ENCODE data around the gene MYO18B.
A peak's percentile ranks its signal among the peaks of the same experiment; 100 is the strongest.

MYO18B gene

DNA sequence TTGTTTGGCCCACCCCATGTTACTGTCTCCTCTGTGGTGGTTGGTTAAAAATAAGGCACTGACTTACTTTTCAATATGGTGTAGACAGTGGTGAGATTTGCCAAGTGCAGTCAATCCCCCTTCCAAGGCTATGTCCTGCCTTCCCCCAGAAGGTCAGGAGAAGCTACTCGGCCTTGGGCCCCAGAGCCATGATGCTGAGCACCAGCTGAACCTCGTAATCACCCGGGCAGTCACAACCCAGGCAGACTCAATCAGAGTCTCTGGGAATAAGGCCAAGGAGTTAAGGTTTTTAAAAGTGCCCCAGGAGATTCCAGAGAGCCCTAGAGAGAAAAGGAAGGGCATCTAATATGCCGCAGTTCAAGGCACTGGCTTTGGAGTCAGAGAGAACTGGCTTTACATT is 23.8 kb downstream of the MYO18B start:
- TF ChIP-seq, protein P1, sequence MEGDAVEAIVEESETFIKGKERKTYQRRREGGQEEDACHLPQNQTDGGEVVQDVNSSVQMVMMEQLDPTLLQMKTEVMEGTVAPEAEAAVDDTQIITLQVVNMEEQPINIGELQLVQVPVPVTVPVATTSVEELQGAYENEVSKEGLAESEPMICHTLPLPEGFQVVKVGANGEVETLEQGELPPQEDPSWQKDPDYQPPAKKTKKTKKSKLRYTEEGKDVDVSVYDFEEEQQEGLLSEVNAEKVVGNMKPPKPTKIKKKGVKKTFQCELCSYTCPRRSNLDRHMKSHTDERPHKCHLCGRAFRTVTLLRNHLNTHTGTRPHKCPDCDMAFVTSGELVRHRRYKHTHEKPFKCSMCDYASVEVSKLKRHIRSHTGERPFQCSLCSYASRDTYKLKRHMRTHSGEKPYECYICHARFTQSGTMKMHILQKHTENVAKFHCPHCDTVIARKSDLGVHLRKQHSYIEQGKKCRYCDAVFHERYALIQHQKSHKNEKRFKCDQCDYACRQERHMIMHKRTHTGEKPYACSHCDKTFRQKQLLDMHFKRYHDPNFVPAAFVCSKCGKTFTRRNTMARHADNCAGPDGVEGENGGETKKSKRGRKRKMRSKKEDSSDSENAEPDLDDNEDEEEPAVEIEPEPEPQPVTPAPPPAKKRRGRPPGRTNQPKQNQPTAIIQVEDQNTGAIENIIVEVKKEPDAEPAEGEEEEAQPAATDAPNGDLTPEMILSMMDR (IDR thresholded peaks at IDR 0.05; ENCODE audit: control extremely low read depth, extremely low read depth, low read depth, missing control alignments), result no peak
- ChIA-PET POLR2A (no interaction called here), CTCF (interaction anchor here (0.8 kb wide), 1 partner anchor 62 kb away, joined by 3 read pairs; no protein-coding TSS in a partner anchor)
- no peak for DNase-seq (ENCODE audit: extremely low spot score)

DNA sequence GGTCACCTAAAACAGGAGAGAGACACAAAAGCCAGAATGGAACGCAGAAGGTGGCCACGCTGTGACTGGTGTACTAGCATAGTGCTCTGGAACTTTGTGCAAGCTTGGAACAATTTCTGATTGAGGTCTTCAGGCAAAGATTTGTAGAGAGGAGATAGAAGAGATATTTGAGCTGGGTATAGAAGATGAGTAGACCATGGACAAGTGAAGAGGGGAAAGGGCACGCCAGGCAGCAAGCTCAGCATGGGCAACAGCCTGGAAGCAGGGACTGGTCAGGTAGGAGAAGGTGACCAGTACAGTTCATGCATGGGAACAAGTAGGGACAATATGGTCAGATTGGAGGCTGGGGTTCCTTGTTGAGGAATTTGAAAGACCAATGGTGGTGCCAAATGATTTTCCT is 24.4 kb downstream of the MYO18B start:
- no peak for DNase-seq (ENCODE audit: extremely low spot score)
- TF ChIP-seq, protein P1 (IDR thresholded peaks at IDR 0.05; ENCODE audit: control extremely low read depth, extremely low read depth, low read depth, missing control alignments), result no peak
- POLR2A ChIA-PET, result no interaction called here
- CTCF ChIA-PET, result interaction anchor here (0.8 kb wide), 1 partner anchor 62 kb away, joined by 3 read pairs; no protein-coding TSS in a partner anchor

DNA sequence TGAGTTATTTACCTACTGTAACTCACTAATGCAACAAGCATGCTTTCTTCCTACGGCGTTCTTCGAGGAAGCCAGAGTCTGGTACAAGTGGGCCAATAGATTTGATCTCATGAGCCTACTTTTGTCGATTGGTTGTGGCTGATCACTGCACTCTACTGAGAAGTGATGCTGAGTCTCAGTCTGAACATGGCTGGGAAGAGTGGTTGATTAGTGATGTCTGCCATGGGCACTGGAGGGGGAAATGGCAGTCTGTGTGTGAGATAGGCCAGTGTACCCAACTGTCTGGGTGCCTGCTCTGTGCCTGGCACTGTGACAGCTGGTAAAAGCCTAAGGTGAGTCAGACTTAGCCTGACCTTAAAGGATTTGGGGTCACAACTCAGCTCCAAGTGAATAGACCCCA is 28.3 kb downstream of the MYO18B start:
- TF ChIP-seq, protein P1 (IDR thresholded peaks at IDR 0.05; ENCODE audit: control extremely low read depth, extremely low read depth, low read depth, missing control alignments), result no peak
- DNase-seq (ENCODE audit: extremely low spot score), result no peak
- POLR2A ChIA-PET, result no interaction called here
- CTCF ChIA-PET, result interaction anchor here (2.1 to 6.7 kb wide), 3 partner anchors 15 to 562 kb away, joined by 4 to 60 read pairs (median 52); no protein-coding TSS in a partner anchor

DNA sequence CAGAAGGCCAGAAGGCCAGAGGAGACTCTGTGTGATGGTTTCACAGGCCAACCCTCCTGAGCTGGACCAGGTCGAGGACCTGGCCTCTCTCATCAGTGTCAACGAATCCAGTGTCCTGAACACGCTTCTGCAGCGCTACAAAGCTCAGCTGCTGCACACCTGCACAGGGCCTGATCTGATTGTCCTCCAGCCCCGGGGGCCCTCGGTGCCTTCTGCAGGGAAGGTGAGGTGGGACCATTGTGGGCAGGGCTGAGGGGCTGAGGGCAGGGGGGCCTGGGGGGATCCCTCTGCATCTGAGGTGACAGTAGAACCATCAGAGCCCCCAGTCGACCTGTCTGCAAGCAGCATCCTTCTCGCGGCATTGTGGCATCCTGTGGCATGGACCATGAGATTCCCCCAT is 30.3 kb downstream of the MYO18B start:
- TF ChIP-seq, protein P1 (IDR thresholded peaks at IDR 0.05; ENCODE audit: control extremely low read depth, extremely low read depth, low read depth, missing control alignments), result no peak
- DNase-seq (ENCODE audit: extremely low spot score), result no peak
- ChIA-PET POLR2A (no interaction called here), CTCF (interaction anchor here (0.8 to 6.7 kb wide), 29 partner anchors 9 to 692 kb away, joined by 3 to 60 read pairs (median 4); no protein-coding TSS in a partner anchor)

DNA sequence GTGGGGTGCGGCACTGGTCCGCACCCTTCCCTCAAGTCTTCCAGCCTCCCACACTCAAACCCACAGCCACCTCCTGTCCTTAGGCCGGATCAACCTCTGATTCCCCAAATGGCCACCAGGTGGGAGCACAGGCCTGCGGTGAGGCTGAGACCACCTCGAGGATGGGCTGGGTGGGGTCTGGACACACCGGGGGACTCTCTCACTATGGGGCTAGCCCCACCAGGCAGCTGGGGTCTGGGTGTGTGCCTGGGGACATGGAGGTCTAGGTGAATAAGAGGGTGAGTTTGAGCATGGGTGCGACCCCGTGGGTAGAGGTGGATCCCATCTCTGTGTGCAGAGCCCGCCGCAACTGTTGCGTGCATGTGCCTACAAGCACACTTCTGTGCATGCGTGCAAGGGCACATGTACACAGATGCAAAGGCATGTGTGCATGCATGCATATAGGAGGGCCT is 32.6 kb downstream of the MYO18B start:
- DNase-seq (ENCODE audit: extremely low spot score), result peak; percentile 50
- ChIA-PET POLR2A (interaction anchor here (0.6 kb wide), 1 partner anchor 174 kb away, joined by 7 read pairs; no protein-coding TSS in a partner anchor), CTCF (interaction anchor here (1.6 to 6.7 kb wide), 6 partner anchors 61 to 590 kb away, joined by 4 to 60 read pairs (median 14); no protein-coding TSS in a partner anchor)
- TF ChIP-seq, protein P1 (IDR thresholded peaks at IDR 0.05; ENCODE audit: control extremely low read depth, extremely low read depth, low read depth, missing control alignments), result peak; percentile 73

DNA sequence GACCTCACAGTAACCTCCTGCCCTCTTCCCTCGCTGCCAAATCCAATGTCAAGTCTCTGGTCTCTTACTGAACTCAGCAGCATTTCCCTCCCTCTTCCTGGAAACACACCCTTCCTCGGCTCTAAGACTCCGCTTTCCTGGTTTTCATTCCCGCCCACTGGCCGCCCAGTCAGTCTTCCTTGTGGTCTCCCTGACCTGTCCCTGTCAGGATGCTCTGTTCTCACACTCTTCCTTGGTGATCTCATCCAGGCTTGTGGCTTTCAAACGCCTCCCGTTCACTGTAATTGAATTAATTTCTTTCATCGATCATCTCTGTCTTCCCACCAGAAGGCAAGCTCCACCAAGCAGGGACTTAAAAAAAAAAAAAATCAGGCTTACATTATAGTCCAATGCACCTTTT is 33.5 kb downstream of the MYO18B start:
- CTCF ChIA-PET, result interaction anchor here (6.7 kb wide), 1 partner anchor 557 kb away, joined by 52 read pairs; no protein-coding TSS in a partner anchor
- TF ChIP-seq, protein P1 (IDR thresholded peaks at IDR 0.05; ENCODE audit: control extremely low read depth, extremely low read depth, low read depth, missing control alignments), result no peak
- DNase-seq (ENCODE audit: extremely low spot score), result no peak
- POLR2A ChIA-PET, result no interaction called here
